Gastroesophageal sphincter (tissue), 3 donors: ENCODE measurements around the gene NOL4L.

Experiments
- CTCF ChIP-seq, 4 experiments: fragments of 200-600 bp in 2 of 4; fragments of 450-650 bp in 2 of 4; sonication (generic) in 1 of 4; IDR thresholded peaks; one replicate each; pipeline ENCODE4 v1.5.1; 2017 to 2019; ENCODE audit warnings: antibody characterized with exemption in 4 of 4, mild to moderate bottlenecking in 2 of 4, moderate library complexity in 2 of 4
- EP300 ChIP-seq: sonication (generic); formaldehyde crosslinking; IDR thresholded peaks from one replicate; pipeline ENCODE4 v1.6.1; 2017; ENCODE audit warnings: antibody characterized with exemption, mild to moderate bottlenecking
- POLR2A ChIP-seq, 2 donors: fragments of 450-650 bp; IDR thresholded peaks; one replicate each; pipeline ENCODE4 v1.6.1; 2017; ENCODE audit warnings: antibody characterized with exemption in 2 of 2, mild to moderate bottlenecking in 2 of 2, moderate library complexity in 1 of 2

DNA sequence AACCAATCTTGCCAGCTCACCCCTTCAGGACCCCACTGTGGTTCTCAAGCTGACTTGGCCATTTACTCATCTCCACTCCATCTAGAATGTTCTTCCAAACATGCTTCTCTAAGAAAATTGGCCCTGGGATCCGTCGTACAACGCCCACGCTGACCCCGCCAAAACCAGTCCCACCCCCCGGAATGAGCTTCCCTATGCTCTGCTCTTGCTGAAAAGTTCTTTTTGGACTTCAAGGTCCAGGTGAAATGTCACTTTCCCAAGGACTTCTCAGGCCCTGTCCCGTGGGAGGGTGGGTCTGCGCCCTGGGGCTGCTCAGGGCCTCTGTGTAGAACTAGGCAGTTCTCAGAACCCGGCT lies 9.9 kb downstream of the NOL4L start:
- TF ChIP-seq CTCF (IDR thresholded peaks at IDR 0.05) (no peak), EP300 (no peak), POLR2A (IDR thresholded peaks at IDR 0.05) (no peak)
